A673 (cell line): ENCODE measurements around the gene SH3RF3. TPM values are rescaled to one million over a fixed set of nuclear protein-coding genes. Genes with fewer than 3 reads are reported as not detected.

ENCODE experiments used
- BruUV-seq: library from RNA; stranded (reverse); fragments of 400-500 nt; replicated peaks from 2 replicates; lab custom pipeline; 2021; lab: Mats Ljungman, UMichigan
- CTCF ChIA-PET: fragments of 300-600 bp; sonication (Branson Sonifier 250); formaldehyde crosslinking; loops from one replicate; lab custom pipeline; 2022; ENCODE audit warnings: antibody characterized with exemption; lab: Charles Lee
- POLR2A ChIA-PET: fragments of 300-600 bp; sonication (Branson Sonifier 250); formaldehyde crosslinking; loops from one replicate; lab custom pipeline; 2022; ENCODE audit warnings: antibody characterized with exemption; ENCODE audit not compliant: low non-redundant PET; lab: Charles Lee
- DNase-seq: peaks from one replicate; pipeline ENCODE4 v3.0.0-alpha.2; 2015; ENCODE audit warnings: low spot score
- H3K27ac ChIP-seq: fragments of 200-600 bp; sonication (generic); 2 replicates; pipeline ENCODE4 v1.5.1; 2016; ENCODE audit warnings: mixed run types, low read depth, mild to moderate bottlenecking, mixed read lengths, antibody characterized with exemption, low read length; ENCODE audit not compliant: poor library complexity, severe bottlenecking
- H3K27me3 ChIP-seq: fragments of 200-600 bp; sonication (generic); replicated peaks from 2 replicates; pipeline ENCODE4 v1.6.1; 2017; ENCODE audit warnings: mixed run types, low read depth, mild to moderate bottlenecking, mixed read lengths, antibody characterized with exemption, low read length; ENCODE audit not compliant: insufficient read depth, poor library complexity
- H3K36me3 ChIP-seq: fragments of 200-600 bp; sonication (generic); 2 replicates; pipeline ENCODE4 v1.6.1; 2016; ENCODE audit warnings: mixed run types, mild to moderate bottlenecking, mixed read lengths, antibody characterized with exemption, low read length; ENCODE audit not compliant: insufficient read depth, poor library complexity, severe bottlenecking
- H3K4me1 ChIP-seq: fragments of 200-600 bp; sonication (generic); 2 replicates; pipeline ENCODE4 v1.6.1; 2017; ENCODE audit warnings: mixed run types, mild to moderate bottlenecking, mixed read lengths, antibody characterized with exemption, low read length; ENCODE audit not compliant: insufficient read depth, poor library complexity, severe bottlenecking
- H3K4me3 ChIP-seq: fragments of 200-600 bp; sonication (generic); 2 replicates; pipeline ENCODE4 v1.5.1; 2016; ENCODE audit warnings: low read depth, mixed run types, mild to moderate bottlenecking, mixed read lengths, low read length; ENCODE audit not compliant: poor library complexity, severe bottlenecking
- H3K9me3 ChIP-seq: fragments of 200-600 bp; sonication (generic); 2 replicates; pipeline ENCODE4 v1.6.1; 2016; ENCODE audit warnings: mixed run types, low read depth, mild to moderate bottlenecking, mixed read lengths, antibody characterized with exemption, low read length; ENCODE audit not compliant: poor library complexity, severe bottlenecking
- EZH2 ChIP-seq: fragments of 200-600 bp; sonication (generic); IDR thresholded peaks from 2 replicates; pipeline ENCODE4 v1.6.1; 2017; ENCODE audit warnings: borderline replicate concordance, low read depth, mild to moderate bottlenecking, mixed read lengths, antibody characterized with exemption, low read length; ENCODE audit not compliant: poor library complexity, severe bottlenecking
- intact Hi-C: fragments of 100-400 bp; cut with micrococcal nuclease; formaldehyde crosslinking; loops from one replicate; pipeline ENCODE4 v1.10.0; 2022; ENCODE audit not compliant: unreplicated experiment
- total RNA-seq: library from RNA; stranded (reverse); gene quantifications from 2 replicates; pipeline ENCODE4 v1.2.3, GENCODE V29; 2021
- TF ChIP-seq, protein P1 (sequence below): fragments of 300-800, 200-600 bp; sonication (generic); conservative IDR thresholded peaks from 2 replicates; pipeline ENCODE4 v1.5.1; 2017; ENCODE audit warnings: low read depth, mild to moderate bottlenecking, antibody characterized with exemption, low read length, moderate library complexity, mixed read lengths

SH3RF3 gene
- total RNA-seq, 1 experiment from 2014 or later = 0.15 TPM

DNA sequence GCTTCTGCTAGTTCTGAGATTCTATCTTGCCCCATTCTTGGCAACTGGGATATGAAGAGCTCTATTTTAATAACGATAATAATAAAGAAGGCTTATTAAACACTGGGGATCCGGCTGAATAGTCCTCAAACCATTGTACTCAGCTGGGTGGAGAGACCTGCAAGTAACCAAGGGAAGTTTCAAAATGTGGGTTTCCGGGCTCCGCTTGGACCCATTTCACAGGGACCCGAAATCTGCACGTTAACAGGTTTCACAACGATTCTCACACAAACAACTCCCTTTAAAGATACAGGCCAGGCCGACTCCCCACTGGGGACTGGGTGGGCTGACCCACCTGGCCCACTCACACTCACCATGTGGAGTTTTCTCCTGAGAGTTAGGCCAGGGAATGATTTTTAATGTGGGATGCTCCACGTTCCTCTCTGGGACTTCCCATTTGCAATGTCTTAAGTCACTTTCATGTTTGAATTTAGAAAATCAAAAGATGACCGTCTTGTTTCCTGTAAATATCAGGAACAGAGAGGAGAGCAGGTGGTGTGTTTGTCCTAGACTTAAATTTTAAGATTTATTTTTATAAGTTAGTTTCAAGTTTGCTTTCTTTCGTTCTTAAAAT, 96.3 kb downstream of the SH3RF3 start:
- TF ChIP-seq, protein P1, sequence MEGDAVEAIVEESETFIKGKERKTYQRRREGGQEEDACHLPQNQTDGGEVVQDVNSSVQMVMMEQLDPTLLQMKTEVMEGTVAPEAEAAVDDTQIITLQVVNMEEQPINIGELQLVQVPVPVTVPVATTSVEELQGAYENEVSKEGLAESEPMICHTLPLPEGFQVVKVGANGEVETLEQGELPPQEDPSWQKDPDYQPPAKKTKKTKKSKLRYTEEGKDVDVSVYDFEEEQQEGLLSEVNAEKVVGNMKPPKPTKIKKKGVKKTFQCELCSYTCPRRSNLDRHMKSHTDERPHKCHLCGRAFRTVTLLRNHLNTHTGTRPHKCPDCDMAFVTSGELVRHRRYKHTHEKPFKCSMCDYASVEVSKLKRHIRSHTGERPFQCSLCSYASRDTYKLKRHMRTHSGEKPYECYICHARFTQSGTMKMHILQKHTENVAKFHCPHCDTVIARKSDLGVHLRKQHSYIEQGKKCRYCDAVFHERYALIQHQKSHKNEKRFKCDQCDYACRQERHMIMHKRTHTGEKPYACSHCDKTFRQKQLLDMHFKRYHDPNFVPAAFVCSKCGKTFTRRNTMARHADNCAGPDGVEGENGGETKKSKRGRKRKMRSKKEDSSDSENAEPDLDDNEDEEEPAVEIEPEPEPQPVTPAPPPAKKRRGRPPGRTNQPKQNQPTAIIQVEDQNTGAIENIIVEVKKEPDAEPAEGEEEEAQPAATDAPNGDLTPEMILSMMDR = no peak
- TF ChIP-seq EZH2 = no peak
- peaks cover 7% of the 10 kb centered on the region for H3K27me3 ChIP-seq
- no peak for DNase-seq
- ChIA-PET POLR2A (no interaction called here), CTCF (no interaction called here)
- H3K36me3 ChIP-seq = no peaks in the 10 kb centered on the region
- H3K4me1 ChIP-seq = no peaks in the 10 kb centered on the region
- H3K27ac ChIP-seq = no peak overlapping the region
- intact Hi-C loops = no loop called here
- BruUV-seq = no TSS peak
- no peak overlapping the region for H3K4me3 ChIP-seq
- no peaks in the 10 kb centered on the region for H3K9me3 ChIP-seq

GRCh38 chr2:109226128-109226527, 97.1 kb downstream of the SH3RF3 start:
- H3K36me3 ChIP-seq = no peaks in the 10 kb centered on the region
- no TSS peak for BruUV-seq
- no peaks in the 10 kb centered on the region for H3K9me3 ChIP-seq
- no peak overlapping the region for H3K27ac ChIP-seq
- H3K4me3 ChIP-seq = no peak overlapping the region
- H3K4me1 ChIP-seq = no peaks in the 10 kb centered on the region
- ChIA-PET CTCF (interaction anchor here (0.6 kb wide), 1 partner anchor 68 kb away, joined by 3 read pairs; no protein-coding TSS in a partner anchor), POLR2A (no interaction called here)
- intact Hi-C loops = no loop called here
- DNase-seq = no peak
- H3K27me3 ChIP-seq = peaks cover 4% of the 10 kb centered on the region
- TF ChIP-seq EZH2 = no peak
- TF ChIP-seq, protein P1 = no peak

DNA sequence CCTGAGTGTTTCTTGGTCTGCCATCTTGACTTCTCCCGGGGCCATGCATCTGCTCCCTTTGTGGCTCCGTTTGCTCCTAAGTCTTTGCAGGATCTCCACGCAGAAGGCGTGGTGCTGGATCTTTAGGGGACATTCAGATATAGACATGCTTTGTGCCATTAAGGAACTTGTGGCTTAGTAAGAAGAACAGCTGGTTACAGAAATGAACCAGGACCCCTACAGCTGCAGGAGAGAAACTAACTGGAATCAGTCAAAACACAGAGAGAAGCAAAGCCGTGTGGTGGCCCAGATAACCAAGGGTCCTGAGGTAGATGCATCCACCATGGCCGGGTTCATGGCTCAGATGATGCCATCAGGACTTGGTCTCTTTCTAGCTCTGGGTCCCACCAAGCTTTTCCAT, 97.6 kb downstream of the SH3RF3 start:
- POLR2A ChIA-PET = no interaction called here
- TF ChIP-seq, protein P1 = no peak
- TF ChIP-seq EZH2 = no peak
- no peak overlapping the region for H3K4me3 ChIP-seq
- BruUV-seq = no TSS peak
- H3K36me3 ChIP-seq = no peaks in the 10 kb centered on the region
- intact Hi-C loops = no loop called here
- no peaks in the 10 kb centered on the region for H3K4me1 ChIP-seq
- CTCF ChIA-PET = interaction anchor here (0.6 kb wide), 1 partner anchor 68 kb away, joined by 3 read pairs; no protein-coding TSS in a partner anchor
- no peak overlapping the region for H3K27ac ChIP-seq
- H3K9me3 ChIP-seq = no peaks in the 10 kb centered on the region
- no peak for DNase-seq
- H3K27me3 ChIP-seq = peaks cover 4% of the 10 kb centered on the region
